HG03575 (cell line): ENCODE data around the gene HDAC11.
"Not testable (repeated sequence)": the region's sequence is repeated elsewhere in the genome, so short reads cannot be mapped to it uniquely, and the experiment has no call there.

Source experiments
- ATAC-seq: cut with Tn5 transposase; IDR thresholded peaks from one replicate; pipeline ENCODE4 v1.9.1; 2021; ENCODE audit not compliant: unreplicated experiment, insufficient number of reproducible peaks, low FRiP score; ENCODE audit errors: extremely low read depth

The HDAC11 gene

DNA sequence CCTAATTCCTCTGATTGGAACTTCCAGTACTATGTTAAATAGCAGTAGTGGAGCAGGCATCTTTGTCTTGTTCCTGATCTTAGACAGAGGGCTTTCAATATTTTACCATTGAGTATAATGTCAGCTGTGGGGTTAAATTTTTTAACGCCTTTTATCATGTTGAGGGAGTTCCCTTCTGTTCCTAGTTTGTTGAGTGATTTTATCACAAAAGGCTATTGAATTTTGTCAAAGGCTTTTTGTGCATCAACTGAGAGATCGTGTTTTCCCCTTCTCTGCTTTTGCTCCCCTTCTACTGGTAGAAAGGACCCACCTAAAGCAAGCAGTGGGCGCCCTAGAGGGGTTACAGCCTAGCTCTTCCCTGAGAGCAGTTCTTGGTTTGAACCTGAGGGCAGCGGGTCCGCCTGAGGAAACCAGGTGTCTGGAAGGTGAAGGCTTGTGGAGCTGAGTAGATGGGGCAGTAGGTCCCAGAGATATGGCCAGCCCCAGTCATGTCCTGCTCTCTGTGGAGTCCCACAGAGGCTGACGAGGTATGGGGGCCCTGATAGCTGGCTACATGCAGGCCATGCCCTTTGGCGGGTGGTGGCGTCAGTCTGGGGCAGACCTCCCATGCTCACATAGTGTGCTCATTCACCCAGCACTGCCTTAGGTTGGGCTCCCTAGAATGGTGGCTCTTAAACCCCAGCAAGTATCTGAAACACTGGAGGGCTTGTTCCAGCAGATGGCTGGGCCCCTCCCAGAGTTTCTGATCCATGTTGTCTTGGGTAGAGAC is 11.3 kb downstream of the HDAC11 start:
- no peak for ATAC-seq

DNA sequence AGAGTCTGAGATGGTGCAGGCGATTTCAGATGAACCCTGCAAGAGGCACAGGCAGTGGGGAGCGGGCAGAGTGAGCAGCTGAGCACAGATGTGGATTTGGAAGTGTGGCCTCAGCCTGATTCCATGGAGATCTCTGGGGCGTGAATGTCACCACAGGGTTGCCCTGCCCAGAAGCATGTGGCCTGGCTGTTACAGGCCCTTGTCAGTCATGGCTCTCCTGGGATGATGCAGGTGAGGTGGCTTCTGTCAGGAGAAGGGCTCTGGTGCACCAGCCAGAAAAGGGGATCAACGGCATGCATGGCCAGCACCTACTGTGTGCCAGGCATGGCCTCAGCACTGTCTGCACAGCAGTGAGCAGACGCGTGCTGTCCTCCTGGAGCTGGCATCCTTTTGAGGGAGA is 11.9 kb downstream of the HDAC11 start:
- ATAC-seq = no peak

DNA sequence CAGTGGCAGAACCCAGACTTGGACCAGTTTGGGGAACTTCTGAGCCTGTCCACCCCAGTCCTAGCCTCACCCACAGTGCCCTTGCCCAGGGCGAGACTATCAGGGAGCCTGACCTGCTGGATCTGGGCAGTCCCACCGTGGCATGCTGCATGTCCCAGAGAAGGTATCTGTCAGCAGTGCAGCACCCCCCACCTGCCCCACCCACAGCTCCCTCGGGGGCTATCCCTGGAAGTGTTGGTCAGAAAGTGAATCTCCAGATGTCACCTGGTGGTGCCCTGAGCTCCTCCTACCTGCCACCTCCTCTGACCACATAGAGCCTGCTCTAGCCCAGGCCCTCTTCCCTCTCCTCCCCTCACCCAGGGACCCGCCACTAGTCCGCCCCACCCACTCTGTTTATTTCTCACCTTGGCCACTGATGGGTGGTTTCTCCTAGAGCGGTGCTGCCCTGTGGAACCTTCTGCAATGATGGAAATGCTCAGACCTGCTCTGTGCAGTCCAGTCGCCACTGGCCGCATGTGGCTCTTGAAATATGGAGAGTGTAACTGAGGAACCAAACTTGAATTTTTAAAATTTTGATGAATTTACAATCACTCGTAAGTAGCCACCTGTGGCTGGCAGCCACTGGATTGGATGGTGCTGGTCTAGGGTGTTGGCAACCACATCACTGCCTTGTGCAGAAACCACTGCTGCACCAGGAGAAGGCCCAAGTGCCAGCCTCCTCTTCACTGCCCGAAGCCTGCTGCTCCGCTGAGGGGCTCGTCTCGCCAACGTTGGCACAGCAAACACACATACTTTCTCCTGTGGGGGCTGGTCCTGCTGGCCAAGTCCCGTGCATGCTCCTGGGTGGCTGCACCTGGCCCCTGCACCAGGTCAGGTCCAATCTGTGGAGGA is 13.1 kb downstream of the HDAC11 start:
- no peak for ATAC-seq

DNA sequence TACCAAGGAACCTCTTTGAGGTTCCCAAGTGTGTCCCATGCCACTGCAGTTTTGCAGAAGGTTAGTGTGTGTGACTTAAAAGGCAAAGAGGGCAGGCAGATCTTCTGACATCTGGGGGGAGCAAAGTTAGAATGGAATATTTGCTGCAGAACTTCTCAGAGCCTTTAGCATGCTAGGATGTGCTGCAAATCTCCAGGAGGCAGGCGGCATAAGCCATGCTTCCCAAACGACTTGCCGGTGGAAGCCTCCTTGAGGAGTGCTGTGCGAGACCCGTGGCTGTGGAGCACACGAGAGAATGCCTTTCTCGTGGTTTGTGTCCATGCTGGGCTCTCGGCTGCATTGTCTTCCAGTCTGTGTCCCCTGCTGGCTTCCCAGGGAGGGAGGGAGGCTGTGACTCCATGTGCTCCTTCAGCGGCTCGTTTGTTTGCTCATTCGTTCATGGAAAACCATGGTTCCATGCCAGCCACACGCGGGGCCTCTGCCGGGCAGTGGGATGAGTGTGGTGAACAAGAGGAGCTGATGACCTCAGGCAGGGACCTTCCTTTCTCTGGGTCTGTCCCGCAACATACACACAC is 13.8 kb downstream of the HDAC11 start:
- ATAC-seq = no peak

DNA sequence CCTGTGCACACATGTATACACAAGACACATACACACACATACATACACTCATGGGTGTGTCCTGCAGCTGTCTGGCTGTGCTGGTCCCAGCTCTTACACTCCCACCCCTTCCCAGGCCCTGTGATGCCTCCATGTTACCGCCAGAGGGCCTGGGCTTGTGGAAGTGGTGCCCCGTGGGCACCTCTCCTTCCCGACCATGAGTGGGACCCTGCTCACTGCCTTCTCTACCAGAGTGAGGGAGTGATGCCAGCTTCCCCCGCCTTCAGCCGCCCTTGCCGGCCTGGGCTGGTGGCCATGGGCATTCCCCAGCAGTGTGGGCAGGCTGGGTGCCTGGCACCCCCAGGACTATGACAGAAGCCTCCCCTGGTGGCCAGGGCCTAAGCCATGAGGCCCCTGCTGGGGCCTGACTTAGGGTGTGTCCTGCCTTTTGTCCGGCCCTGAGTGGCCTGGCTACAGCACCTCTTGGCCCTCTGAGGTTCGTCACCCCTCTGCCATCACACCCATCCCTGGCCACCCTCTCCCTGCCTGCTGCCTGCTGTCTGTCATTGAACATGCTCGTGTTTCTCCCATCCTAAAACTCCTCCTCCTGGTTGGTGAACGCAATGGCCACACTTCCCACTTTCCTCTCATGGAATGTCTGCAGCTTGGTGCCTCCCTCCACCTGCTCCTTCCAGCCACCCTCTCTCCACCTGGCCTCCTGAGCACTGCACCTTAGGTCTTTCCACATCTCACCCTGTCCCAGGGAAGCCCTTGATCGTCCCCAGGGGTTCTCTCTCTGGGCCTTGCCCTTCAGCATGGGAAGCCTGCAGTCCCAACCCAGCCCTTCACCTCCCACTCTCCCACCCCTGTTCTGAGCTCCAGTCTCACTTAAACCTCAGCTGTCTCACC is 14.6 kb downstream of the HDAC11 start:
- ATAC-seq = no peak

DNA sequence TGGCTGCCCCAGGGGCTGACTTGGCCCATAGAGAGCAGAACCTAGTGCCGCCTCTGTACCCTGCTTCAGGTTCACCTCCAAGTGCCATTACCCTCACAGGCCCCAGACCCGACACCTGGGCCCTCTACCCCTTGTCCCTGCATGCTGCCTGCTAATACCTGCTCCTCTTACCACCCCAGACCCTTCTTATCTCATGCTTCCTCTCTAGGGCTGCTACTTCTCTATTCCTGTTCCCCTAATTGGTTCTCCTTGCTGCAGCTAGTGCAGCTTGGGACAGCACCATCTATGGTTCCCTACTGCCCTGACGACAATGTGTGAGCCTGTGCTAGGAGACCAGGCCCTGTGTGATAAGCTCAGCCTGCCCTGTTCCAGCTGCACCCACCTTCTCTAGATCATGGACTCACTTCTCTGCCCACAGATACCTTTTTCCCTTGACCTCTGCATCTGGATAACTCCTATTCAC is 15.3 kb downstream of the HDAC11 start:
- no peak for ATAC-seq

DNA sequence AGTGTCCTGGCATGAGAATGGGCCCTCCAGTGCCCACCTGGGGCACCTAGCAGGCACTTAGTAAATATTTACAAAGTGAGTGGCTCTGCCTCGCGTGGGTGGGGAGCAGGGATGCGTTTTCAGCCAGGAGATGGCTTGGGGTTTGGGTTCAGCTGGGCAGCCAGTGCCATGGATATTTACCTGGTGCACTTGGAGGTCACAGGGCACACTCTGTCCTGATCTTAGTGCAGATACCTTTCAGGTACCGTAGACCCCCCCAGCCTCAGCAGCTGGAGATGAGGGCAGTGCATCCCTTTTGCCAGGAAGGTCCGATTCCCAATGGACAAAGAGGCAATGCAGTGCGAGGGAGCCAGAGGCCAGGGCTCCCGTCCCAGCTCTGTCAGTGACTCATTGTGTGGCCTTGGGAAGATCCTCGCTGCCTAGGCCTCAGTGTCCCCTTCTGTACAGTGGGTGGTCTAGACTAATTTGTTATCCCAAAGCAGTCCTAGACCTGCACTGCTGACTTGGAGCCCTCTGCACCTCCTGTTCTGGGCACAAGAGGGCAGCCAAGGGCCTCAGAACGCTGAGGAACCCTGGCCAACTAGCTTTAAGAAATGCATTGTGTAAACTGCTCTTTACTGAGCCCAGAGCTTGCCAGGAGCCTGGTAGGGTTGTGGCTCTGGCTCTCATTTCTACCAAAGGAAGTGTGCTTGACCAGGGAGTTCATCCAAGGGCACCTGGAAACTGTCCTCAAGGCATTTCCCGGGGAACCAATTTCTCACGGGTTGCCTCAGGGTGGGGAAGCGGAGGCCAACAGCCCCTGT is 16.0 kb downstream of the HDAC11 start:
- no peak for ATAC-seq

DNA sequence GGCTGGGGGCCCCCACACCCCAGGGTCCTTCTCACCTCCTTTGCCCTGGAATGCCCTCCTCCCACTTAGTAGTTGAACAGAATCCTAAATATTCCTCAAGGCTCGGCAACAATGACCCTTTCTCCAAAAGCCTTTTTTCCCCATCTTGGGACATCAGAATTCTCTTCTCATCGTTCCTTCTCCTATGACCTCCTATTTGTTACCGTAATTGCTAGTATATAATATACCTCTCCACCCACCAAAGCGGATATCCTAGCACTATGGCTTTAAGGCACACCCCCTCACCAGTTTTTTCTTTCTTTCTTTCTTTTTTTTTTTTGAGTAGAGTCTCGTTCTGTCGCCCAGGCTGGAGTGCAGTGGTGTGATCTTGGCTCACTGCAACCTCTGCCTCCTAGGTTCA is 16.8 kb downstream of the HDAC11 start:
- ATAC-seq = no peak

DNA sequence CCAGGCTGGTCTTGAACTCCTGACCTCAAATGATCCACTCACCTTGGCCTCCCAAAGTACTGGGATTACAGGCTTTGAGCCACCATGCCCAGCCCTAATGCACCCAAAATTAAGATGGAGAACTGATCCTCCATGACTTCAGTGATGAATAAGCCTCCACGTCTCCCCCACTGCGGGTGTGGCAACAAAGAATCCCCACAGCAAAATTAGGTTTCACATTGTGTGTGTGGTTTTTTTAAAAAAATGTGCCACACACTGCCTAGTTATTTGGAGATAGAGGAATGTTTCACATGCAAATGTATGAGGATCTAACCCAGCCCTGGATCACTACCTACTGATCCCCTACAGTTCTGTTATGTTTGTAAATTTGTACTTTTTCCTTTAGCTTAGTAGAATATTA is 17.3 kb downstream of the HDAC11 start:
- no peak for ATAC-seq

DNA sequence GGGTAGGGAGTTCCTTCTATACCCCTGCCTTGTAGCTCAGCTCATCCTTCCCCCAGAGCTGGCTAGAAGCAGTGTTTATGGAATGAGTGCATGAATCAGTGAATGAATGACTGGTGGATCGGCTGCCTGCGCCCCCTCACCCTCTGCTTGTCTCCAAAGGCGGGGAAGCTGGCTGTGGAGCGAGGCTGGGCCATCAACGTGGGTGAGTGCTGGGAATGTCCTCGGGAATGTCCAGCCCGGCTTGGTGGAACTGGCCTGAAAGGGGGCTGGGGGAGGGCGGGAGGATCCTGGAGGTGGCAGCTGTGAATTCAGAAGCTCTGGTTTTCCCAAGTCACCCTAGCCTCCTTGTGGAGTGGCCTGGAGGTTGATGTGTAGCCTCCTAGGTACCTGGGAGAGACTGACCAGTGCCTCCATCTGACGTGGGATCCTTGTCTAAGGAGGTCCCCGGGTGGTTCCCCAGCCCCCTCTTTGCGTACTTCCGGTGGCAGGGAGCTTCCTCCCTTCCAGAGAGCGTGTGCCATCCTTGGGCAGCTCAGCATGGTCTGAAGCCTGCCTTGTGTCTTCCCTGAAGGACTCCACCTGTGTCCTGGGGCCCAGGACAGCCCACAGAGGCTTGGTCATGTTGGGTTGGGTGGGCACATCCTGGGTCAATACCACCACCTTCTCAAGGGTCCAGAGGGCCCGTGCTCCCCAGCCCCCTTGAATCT is 18.4 kb downstream of the HDAC11 start:
- no peak for ATAC-seq

DNA sequence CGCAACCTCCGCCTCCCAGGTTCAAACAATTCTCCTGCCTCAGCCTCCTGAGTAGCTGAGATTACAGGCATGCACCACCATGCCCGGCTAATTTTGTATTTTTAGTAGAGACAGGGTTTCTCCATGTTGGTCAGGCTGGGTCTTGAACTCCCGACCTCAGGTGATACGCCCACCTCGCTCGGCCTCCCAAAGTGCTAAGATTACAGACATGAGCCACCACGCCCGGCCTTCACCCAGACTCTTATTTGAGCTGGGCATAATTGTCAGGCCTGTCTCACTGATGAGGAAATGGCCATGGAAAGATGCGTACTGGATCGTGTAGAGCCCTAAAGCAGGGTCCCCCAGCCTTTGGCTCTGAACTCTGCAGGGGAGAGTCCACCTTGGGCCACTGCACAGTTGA is 19.1 kb downstream of the HDAC11 start:
- not testable (repeated sequence) for ATAC-seq

DNA sequence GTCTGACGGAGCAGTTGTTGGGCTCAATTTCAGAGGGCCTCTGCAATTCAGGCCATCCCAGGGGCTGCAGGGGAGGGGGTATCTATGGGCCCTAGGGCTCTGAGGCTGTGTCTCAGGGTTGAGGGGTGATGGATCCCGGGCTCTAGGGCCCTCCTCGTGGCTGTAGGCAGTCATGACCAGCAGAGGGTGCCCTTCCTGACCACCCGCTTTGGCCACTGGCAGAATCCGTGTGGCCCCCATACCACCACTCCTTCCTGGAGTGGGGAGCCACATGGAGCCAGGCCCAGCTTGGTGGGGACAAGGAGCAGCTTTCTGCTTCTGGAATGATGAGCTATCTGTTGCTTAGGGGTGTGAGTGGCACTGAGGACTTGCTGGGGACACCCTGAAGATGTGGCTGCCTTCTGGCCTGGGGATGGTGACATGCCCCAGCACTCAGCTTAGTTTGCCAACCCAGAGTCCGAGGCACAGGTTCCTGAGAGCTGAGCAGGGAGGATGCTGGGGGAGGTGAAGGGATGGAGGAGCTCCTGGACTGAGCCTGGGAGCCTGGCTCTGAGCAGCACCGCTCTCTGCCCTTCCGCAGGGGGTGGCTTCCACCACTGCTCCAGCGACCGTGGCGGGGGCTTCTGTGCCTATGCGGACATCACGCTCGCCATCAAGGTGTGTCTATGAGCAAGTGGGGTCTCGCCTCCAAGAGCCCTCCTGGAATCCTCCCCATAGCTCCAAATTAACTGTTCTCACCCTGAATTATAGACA is 20.2 kb downstream of the HDAC11 start:
- ATAC-seq = no peak

DNA sequence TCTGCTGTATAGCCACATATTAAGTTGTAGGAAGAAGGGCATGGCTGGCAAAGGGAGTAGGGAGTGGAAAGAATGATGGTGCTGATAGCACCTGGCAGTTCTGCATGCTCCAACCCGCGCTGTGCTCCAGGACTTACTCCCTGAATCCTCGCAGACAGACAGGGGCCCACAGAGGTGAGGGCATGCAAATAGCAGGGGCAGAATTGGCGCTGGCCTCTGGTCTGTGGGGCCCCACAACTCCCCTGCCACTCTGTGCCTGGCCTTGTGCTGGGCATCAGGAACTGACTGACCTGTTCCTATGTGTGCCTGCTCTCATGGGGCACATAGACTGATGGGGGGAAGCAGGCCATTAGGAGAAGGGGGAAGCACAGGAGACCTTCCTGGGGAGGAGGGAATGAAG is 20.9 kb downstream of the HDAC11 start:
- ATAC-seq = no peak

DNA sequence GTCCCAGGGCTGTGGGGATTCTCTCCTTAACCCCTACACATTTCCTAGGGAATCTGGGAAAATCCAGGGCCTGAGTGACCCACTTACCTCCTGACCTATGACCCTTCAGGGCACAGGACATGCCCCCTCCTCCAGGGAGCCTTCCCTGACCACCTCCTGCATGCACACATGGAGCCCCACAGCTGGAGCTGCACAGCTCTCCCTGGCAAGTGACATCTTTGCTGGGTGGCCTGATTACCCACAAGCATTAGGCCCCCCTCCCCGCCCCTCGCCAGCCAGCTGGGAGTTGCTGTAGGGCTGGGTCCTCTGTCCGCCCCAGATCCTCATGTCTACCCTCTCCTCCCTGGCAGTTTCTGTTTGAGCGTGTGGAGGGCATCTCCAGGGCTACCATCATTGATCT is 21.4 kb downstream of the HDAC11 start:
- no peak for ATAC-seq

DNA sequence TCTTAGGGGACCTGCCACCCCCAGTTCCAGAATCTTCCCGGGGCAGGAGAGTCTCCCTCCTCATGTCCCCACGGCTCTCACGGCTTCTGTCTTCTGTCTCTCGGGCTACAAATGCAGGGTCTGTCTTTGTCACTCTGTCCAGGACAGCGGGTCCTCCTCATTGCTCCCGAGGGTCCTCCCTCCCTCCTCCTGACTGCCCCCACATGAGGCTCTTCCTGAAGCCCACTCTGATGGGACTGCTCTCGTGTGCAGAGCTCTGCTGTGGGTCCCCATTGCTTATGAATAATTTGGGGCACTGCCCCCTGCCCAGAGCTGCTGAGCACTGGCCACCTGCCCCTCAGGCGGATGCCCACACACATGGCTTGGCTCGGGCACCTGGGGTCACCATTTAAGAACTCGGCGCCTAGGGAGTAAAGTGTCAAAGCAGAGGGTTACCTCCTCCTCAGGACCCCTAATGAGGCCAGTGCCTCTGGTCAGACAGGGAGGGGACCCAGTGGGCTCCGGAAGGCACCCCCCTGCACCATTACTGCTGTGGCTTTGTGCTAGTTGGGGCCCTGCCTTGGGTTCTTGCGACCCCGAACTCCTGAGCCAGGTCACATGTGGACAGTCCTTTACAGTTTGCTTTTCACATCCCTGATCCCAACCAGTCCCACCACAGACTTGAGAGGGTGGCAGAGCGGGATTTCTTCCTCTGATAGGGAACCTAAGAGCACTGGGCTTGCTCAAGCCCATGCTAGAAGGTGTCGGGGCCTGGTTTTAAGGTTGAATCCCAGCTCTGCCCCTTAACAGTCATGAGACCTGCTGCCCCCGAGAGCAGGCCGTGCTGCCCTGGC is 22.1 kb downstream of the HDAC11 start:
- no peak for ATAC-seq

DNA sequence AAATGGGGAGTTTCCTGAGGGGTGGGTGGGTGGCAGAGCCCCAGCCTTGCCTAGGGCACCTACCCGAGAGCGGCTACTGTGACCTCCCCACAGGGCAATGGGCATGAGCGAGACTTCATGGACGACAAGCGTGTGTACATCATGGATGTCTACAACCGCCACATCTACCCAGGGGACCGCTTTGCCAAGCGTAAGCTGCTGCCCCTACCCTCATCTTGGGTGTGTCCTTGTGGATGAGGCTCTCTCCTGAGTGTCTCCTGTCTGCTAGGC is 22.6 kb downstream of the HDAC11 start:
- ATAC-seq = no peak
